Liver (tissue), 3 donors: ENCODE results near the gene LMAN2.
"Not testable (repeated sequence)": the region's sequence is repeated elsewhere in the genome, so short reads cannot be mapped to it uniquely, and the experiment has no call there.

ENCODE experiments used
- CTCF ChIP-seq: fragments of 150-350 bp; IDR thresholded peaks from 2 replicates; pipeline ENCODE4 v1.5.1; 2017; ENCODE audit warnings: improper control_type of control experiment, low read depth, low read length; ENCODE audit not compliant: missing input control
- EGR1 ChIP-seq, 2 donors: IDR thresholded peaks; 2 replicates each; pipeline ENCODE4 v1.6.1; 2016 to 2018; ENCODE audit warnings: antibody characterized with exemption in 2 of 2, low read depth in 2 of 2
- JUND ChIP-seq, 2 donors: IDR thresholded peaks; 2 replicates each; pipeline ENCODE4 v1.6.1; 2016; ENCODE audit warnings: antibody characterized with exemption in 2 of 2
- MAX ChIP-seq: IDR thresholded peaks from 2 replicates; pipeline ENCODE4 v1.6.1; 2016; ENCODE audit warnings: antibody characterized with exemption
- RAD21 ChIP-seq, 2 donors: IDR thresholded peaks; 2 replicates each; pipeline ENCODE4 v1.6.1; 2016; ENCODE audit warnings: antibody characterized with exemption in 2 of 2, mild to moderate bottlenecking in 2 of 2
- REST ChIP-seq: IDR thresholded peaks from 2 replicates; pipeline ENCODE4 v1.6.1; 2016; ENCODE audit warnings: antibody characterized with exemption, mild to moderate bottlenecking
- RXRA ChIP-seq, 2 donors: IDR thresholded peaks; 2 replicates each; pipeline ENCODE4 v1.6.1; 2017 to 2018; ENCODE audit warnings: antibody characterized with exemption in 2 of 2, mild to moderate bottlenecking in 1 of 2
- SP1 ChIP-seq: IDR thresholded peaks from 2 replicates; pipeline ENCODE4 v1.6.1; 2018; ENCODE audit warnings: antibody characterized with exemption, mild to moderate bottlenecking
- TAF1 ChIP-seq: conservative IDR thresholded peaks from 2 replicates; pipeline ENCODE4 v1.6.1; 2016; ENCODE audit warnings: antibody characterized with exemption, mild to moderate bottlenecking
- donor health status: healthy.
- donor health status: healthy.

GRCh38 chr5:177375516-177375915 lies 24.0 kb upstream of the LMAN2 start:
- TF ChIP-seq RXRA (IDR thresholded peaks at IDR 0.05); TAF1; CTCF; SP1; REST; RAD21 (IDR thresholded peaks at IDR 0.05); JUND (IDR thresholded peaks at IDR 0.05); MAX; EGR1 (IDR thresholded peaks at IDR 0.05; ENCODE audit: low read depth in 2 of 2): not testable (repeated sequence)
